PC-3 (cell line): ENCODE results near the gene HAGHL.

Experiments used
- CTCF ChIP-seq: fragments of 300-600 bp; sonication (generic); conservative IDR thresholded peaks from 2 replicates; pipeline ENCODE4 v1.5.1; 2017; ENCODE audit warnings: antibody characterized with exemption, low read depth, mild to moderate bottlenecking, low read length
- EZH2 ChIP-seq: fragments of 300-600 bp; sonication (generic); IDR thresholded peaks from one replicate; pipeline ENCODE4 v1.6.1; 2017; ENCODE audit warnings: antibody characterized with exemption, mild to moderate bottlenecking, low read length; ENCODE audit not compliant: unreplicated experiment

- TF ChIP-seq EZH2 (no peak), CTCF (no peak)
Observed at GRCh38 chr16:707062-707538, 19.8 kb upstream of the HAGHL start.
